ENCODE data around the gene ZNF354B.
"Not testable (repeated sequence)": the region's sequence is repeated elsewhere in the genome, so short reads cannot be mapped to it uniquely, and the experiment has no call there.

The ZNF354B gene

GRCh38 chr5:178854284-178854683, 5.5 kb upstream of the ZNF354B start:
- no peak for DNase-seq

GRCh38 chr5:178860615-178861014, 862 bp downstream of the ZNF354B start:
- not testable (repeated sequence) for DNase-seq

More at GRCh38 chr5:178854284-178854683, 5.5 kb upstream of the ZNF354B start:
- TF ChIP-seq POLR2A (IDR thresholded peaks at IDR 0.05; ENCODE audit: low read length), result no peak
- no peak for TF ChIP-seq GATA1 (IDR thresholded peaks at IDR 0.05; ENCODE audit: low read depth, low read length)

GRCh38 chr5:178861627-178862026, 1.9 kb downstream of the ZNF354B start:
- DNase-seq, result no peak
- TF ChIP-seq POLR2A (IDR thresholded peaks at IDR 0.05; ENCODE audit: low read length), result no peak
- no peak for TF ChIP-seq GATA1 (IDR thresholded peaks at IDR 0.05; ENCODE audit: low read depth, low read length)

GRCh38 chr5:178866946-178867345, 7.2 kb downstream of the ZNF354B start:
- DNase-seq, result no peak
- TF ChIP-seq POLR2A (IDR thresholded peaks at IDR 0.05; ENCODE audit: low read length) (no peak), GATA1 (IDR thresholded peaks at IDR 0.05; ENCODE audit: low read depth, low read length) (no peak)

GRCh38 chr5:178869577-178869976, 9.8 kb downstream of the ZNF354B start:
- TF ChIP-seq POLR2A (IDR thresholded peaks at IDR 0.05; ENCODE audit: low read length) (no peak), GATA1 (IDR thresholded peaks at IDR 0.05; ENCODE audit: low read depth, low read length) (no peak)
- DNase-seq, result no peak

- no peak for DNase-seq
- TF ChIP-seq GATA1 (IDR thresholded peaks at IDR 0.05; ENCODE audit: low read depth, low read length) (no peak), POLR2A (IDR thresholded peaks at IDR 0.05; ENCODE audit: low read length) (no peak)
Observed at GRCh38 chr5:178870411-178870810, 10.7 kb downstream of the ZNF354B start.

GRCh38 chr5:178872302-178872701, 12.5 kb downstream of the ZNF354B start:
- DNase-seq, result no peak
- TF ChIP-seq GATA1 (IDR thresholded peaks at IDR 0.05; ENCODE audit: low read depth, low read length) (no peak), POLR2A (IDR thresholded peaks at IDR 0.05; ENCODE audit: low read length) (no peak)

- DNase-seq, result not testable (repeated sequence)
Observed at GRCh38 chr5:178883115-178883694, 23.5 kb downstream of the ZNF354B start.

GRCh38 chr5:178883815-178884430, 24.2 kb downstream of the ZNF354B start:
- no peak for DNase-seq
- no peak for TF ChIP-seq POLR2A (IDR thresholded peaks at IDR 0.05; ENCODE audit: low read length)
- no peak for TF ChIP-seq GATA1 (IDR thresholded peaks at IDR 0.05; ENCODE audit: low read depth, low read length)

GRCh38 chr5:178895615-178896571, 36.1 kb downstream of the ZNF354B start, which contains the start of gene ZFP2:
Gene ZFP2 (plus strand): TSS chr5:178895913. CDS start chr5:178931314, 35,401 bp downstream.
- TF ChIP-seq POLR2A (IDR thresholded peaks at IDR 0.05; ENCODE audit: low read length), result no peak
- no peak for TF ChIP-seq GATA1 (IDR thresholded peaks at IDR 0.05; ENCODE audit: low read depth, low read length)
- DNase-seq, result no peak

- no peak for DNase-seq
- no peak for TF ChIP-seq POLR2A (IDR thresholded peaks at IDR 0.05; ENCODE audit: low read length)
Observed at GRCh38 chr5:178899289-178899688, 39.5 kb downstream of the ZNF354B start.

- DNase-seq, result no peak
- TF ChIP-seq POLR2A (IDR thresholded peaks at IDR 0.05; ENCODE audit: low read length) (no peak), GATA1 (IDR thresholded peaks at IDR 0.05; ENCODE audit: low read depth, low read length) (no peak)
Observed at GRCh38 chr5:178902849-178903248, 43.1 kb downstream of the ZNF354B start.

GRCh38 chr5:178931846-178932760, 72.3 kb downstream of the ZNF354B start:
- DNase-seq, result peak in 1 of 2 experiments; percentile 6
- no peak for TF ChIP-seq GATA1 (IDR thresholded peaks at IDR 0.05; ENCODE audit: low read depth, low read length)
- TF ChIP-seq POLR2A (IDR thresholded peaks at IDR 0.05; ENCODE audit: low read length), result no peak

All from erythroblast (primary cell).